Kidney epithelial cell (primary cell): ENCODE results near the gene DHRS13. TPM values are rescaled to one million over a fixed set of nuclear protein-coding genes. Genes with fewer than 3 reads are reported as not detected.

Experiments used
- DNase-seq: peaks from one replicate; pipeline ENCODE4 v3.0.0-alpha.2; 2010; ENCODE audit warnings: low read depth
- H3K27me3 ChIP-seq: 2 replicates; pipeline ENCODE4 v1.6.0; 2011; ENCODE audit warnings: low read length; ENCODE audit not compliant: control insufficient read depth, insufficient read depth
- H3K36me3 ChIP-seq: 2 replicates; pipeline ENCODE4 v1.5.1; 2011; ENCODE audit warnings: low read length; ENCODE audit not compliant: control insufficient read depth, insufficient read depth
- H3K4me3 ChIP-seq: 2 replicates; pipeline ENCODE4 v1.5.1; 2011; ENCODE audit warnings: low read depth, mild to moderate bottlenecking, control low read depth, low read length
- total RNA-seq: library from RNA; depleted of rRNA; stranded (reverse); fragments of >200 nt; gene quantifications from 2 replicates; pipeline ENCODE4 v1.2.3, GENCODE V29; 2015
- TF ChIP-seq, protein P1 (sequence below): IDR thresholded peaks from 2 replicates; pipeline ENCODE4 v1.5.1; 2011; ENCODE audit warnings: mild to moderate bottlenecking, moderate library complexity, low read length, control low read depth, inconsistent platforms; ENCODE audit not compliant: insufficient read depth, poor library complexity, severe bottlenecking

The DHRS13 gene
- total RNA-seq, 1 donor from 2014 or later = 12.7 TPM

DNA sequence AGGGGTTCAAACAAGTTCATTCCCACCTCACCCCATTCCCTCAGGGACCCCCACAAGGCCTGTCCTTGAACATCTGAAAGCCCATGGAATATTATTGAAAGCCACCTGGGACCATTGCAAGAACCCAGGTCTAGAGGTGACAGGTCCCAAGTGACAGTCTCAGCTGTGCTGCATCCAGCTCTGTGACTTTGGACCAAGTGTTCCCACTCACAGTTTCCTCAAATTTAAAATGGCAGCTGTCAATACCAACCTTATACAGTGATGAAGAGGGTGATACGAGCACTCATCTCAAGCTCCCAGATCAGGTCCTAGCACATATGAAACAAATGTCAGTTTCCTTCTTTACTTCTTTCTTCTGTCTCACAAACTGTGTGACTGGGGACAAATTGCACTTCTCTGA is 38.9 kb downstream of the DHRS13 start:
- H3K27me3 ChIP-seq = no peaks in the 10 kb centered on the region
- H3K36me3 ChIP-seq = peaks cover 2% of the 10 kb centered on the region
- TF ChIP-seq, protein P1, sequence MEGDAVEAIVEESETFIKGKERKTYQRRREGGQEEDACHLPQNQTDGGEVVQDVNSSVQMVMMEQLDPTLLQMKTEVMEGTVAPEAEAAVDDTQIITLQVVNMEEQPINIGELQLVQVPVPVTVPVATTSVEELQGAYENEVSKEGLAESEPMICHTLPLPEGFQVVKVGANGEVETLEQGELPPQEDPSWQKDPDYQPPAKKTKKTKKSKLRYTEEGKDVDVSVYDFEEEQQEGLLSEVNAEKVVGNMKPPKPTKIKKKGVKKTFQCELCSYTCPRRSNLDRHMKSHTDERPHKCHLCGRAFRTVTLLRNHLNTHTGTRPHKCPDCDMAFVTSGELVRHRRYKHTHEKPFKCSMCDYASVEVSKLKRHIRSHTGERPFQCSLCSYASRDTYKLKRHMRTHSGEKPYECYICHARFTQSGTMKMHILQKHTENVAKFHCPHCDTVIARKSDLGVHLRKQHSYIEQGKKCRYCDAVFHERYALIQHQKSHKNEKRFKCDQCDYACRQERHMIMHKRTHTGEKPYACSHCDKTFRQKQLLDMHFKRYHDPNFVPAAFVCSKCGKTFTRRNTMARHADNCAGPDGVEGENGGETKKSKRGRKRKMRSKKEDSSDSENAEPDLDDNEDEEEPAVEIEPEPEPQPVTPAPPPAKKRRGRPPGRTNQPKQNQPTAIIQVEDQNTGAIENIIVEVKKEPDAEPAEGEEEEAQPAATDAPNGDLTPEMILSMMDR = no peak
- DNase-seq = no peak
- H3K4me3 ChIP-seq = no peak overlapping the region

DNA sequence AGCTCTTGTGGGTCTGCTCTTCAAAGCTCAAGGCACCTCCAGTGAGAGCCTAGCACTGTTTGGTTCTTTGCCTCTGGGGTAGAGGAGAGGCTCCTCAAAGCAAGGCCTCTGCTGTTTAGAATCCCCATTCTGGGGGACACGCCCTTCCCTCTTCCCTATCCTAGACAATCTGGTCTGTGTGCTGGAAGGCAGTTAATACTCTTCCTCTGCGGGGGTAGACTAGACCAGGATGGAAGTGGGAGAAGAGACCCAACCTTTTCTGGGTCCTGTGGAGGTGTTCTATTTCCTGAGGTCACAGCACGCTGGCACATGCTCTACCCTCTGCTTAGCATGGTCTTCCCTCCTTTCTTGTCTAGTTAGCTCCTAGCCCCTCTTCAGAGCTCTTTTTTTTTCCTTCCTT is 40.3 kb downstream of the DHRS13 start:
- no peak overlapping the region for H3K4me3 ChIP-seq
- no peak for DNase-seq
- H3K36me3 ChIP-seq = peaks cover 2% of the 10 kb centered on the region
- TF ChIP-seq, protein P1 = no peak
- no peaks in the 10 kb centered on the region for H3K27me3 ChIP-seq

DNA sequence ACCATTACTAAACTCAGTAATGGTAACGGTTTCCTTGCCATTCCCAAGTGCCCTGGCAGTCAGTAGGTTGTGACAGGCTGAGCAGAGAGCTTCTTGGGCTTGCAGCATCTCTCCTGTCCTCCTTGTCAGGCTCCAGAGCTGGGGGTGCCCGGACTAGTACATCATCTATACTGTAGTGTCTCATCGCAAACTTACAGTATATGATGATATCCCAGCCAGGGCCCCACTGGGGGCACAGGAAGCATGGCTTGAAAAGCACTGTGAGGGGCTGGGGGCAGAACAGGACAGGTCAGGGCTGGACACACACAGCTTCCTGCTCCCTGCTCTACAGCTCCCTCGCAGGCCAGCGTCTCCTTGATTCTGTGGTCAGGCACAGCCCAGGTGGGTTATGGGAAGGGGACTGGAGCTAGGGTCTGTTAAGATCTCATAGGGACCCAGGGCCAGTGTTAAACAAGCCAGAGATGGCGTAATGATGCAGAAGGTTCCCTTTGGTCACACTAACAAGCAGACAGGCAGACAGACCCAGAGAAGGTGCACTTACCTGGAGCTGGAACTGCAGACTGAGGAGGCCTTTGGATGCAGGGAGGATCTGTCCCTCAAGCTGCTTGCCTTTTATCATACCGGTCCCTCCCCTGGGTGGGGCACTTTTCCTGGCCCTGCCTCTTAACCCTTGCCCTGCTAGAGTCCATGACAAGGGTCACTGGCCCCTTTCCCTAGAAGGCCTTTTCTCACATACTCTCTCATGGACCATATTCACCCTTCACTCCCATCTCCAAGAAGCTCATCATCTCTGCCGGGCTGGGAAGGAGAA is 41.3 kb downstream of the DHRS13 start:
- Histone ChIP-seq H3K27me3 (no peaks in the 10 kb centered on the region), H3K36me3 (peaks cover 2% of the 10 kb centered on the region), H3K4me3 (no peak overlapping the region)
- TF ChIP-seq, protein P1 = no peak
- DNase-seq = no peak

DNA sequence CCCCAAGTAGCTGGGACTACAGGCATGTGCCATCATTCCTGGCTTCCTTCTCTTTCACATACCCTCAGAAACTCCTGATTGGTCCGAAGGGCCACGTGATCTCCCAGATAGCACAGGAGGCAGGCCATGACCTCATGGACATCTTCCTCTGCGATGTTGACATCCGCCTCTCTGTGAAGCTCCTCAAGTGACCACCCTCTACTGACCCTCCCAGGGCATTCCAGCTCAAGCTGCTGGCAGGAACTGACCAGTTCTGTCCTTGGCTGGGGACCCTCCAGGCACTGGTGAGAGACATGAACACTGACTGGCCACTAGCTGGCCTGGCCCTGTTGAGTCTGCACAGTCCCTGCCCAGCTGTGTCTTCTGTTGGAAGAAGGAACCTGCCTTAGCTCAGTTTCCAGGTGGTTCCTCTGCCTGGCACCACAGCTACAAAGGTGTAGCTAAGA is 42.5 kb downstream of the DHRS13 start:
- no peak for DNase-seq
- Histone ChIP-seq H3K36me3 (peaks cover 2% of the 10 kb centered on the region), H3K27me3 (no peaks in the 10 kb centered on the region), H3K4me3 (no peak overlapping the region)
- TF ChIP-seq, protein P1 = no peak

DNA sequence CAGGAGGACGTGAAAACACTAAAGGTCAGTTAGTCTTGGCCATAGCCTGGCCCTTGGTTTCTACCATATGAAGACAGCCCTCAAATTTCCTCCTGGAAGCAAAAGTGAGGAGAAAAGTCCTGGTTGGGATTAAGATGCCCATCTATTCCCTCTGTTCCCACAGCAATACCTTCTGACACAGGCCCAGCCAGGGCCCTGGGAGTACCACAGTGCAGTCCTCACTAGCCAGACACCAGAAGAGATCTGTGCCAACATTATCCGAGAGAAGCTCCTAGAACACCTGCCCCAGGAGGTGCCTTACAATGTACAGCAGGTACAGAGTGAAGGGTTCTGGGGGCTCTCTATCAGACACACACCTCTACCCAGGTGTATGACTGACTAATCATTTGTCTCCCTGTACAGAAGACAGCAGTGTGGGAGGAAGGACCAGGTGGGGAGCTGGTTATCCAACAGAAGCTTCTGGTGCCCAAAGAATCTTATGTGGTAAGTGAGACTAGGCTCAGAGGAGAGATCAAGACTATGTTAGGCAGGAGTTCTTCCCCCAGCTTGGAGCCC is 44.0 kb downstream of the DHRS13 start:
- Histone ChIP-seq H3K4me3 (no peak overlapping the region), H3K36me3 (peaks cover 2% of the 10 kb centered on the region)
- DNase-seq = no peak

More for the DNA sequence above, 44.0 kb downstream of the DHRS13 start:
- TF ChIP-seq, protein P1 = no peak
- H3K27me3 ChIP-seq = no peaks in the 10 kb centered on the region
